ENCODE results near the gene KCNH1.

- no peak for TF ChIP-seq CTCF (tag by site-specific recombination; IDR thresholded peaks at IDR 0.05)
- no peak for TF ChIP-seq ZNF530 (tag by site-specific recombination; IDR thresholded peaks at IDR 0.05; ENCODE audit: low read depth)
- no peak for TF ChIP-seq ZBTB8A (tag by site-specific recombination; IDR thresholded peaks at IDR 0.05)
- no peak for TF ChIP-seq ZNF133 (tag by site-specific recombination; IDR thresholded peaks at IDR 0.05)
- no peak for TF ChIP-seq TSHZ1 (tag by site-specific recombination; IDR thresholded peaks at IDR 0.05; ENCODE audit: borderline replicate concordance)
- TF ChIP-seq PBX3 (CRISPR knock-in tag; IDR thresholded peaks at IDR 0.05): no peak
- TF ChIP-seq REST (tag by site-specific recombination; IDR thresholded peaks at IDR 0.05): no peak
- TF ChIP-seq ZNF2 (tag by site-specific recombination; IDR thresholded peaks at IDR 0.05): no peak
- TF ChIP-seq ZNF292 (tag by site-specific recombination; IDR thresholded peaks at IDR 0.05; ENCODE audit: borderline replicate concordance, low read depth): no peak
- TF ChIP-seq YY1 (tag by site-specific recombination; IDR thresholded peaks at IDR 0.05): no peak
- TF ChIP-seq PATZ1 (tag by site-specific recombination; IDR thresholded peaks at IDR 0.05): no peak
- no peak for TF ChIP-seq BCL11A (tag by site-specific recombination; IDR thresholded peaks at IDR 0.05; ENCODE audit: low read depth)
These were observed 448.7 kb downstream of the KCNH1 start for GRCh38 chr1:210685295-210685650.

Data from HEK293 (cell line).